Medulla oblongata (tissue), 1 donor: Measurements from ENCODE around the gene PHF20.
A peak's percentile ranks its signal among the peaks of the same experiment; 100 is the strongest.
"Not testable (repeated sequence)": the region's sequence is repeated elsewhere in the genome, so short reads cannot be mapped to it uniquely, and the experiment has no call there.

Experiments
- DNase-seq: peaks from one replicate; pipeline ENCODE4 v3.0.0-alpha.2; 2015; ENCODE audit errors: extremely low spot score

PHF20 gene

GRCh38 chr20:35974256-35974655 lies 202.4 kb downstream of the PHF20 start:
- no peak for DNase-seq

DNA sequence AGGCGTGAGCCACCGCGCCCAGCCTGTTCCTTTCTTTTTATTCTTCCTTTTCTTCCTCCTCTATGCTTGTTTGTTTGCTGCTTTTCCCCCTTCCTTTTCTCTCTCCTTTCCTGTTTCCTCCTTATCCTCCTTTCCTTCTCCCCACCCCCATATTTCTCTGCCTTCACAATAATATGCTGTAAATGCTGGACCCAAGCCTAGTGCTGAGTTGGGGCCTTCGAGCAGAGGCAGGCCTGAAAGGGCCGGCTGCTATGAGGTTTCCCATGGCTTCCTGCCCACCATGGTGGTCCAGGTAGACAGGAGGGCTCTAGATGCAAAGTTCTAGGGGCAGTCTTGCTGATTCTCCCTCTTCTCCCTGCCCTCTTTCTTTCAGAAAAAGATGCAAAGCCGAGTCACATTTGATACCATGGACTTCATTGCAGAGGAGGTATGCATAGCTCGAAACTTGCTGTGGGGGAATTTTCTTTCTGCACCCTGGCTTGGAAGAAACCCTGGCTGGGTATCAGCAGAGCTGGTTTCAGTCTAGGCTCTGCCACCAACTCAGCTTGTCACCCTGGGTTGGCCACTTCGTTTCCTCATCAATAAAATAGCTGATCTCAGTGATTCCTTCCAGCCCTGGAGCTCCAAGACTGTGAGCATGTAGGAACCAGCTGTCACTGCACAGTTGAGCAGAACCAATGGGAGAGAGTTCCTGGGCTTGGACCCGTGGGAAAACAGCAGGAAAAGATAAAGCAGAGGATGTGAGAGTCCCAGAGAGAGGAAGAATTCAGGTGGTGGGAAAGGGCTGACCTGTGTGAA lies 204.0 kb downstream of the PHF20 start:
- no peak for DNase-seq

DNA sequence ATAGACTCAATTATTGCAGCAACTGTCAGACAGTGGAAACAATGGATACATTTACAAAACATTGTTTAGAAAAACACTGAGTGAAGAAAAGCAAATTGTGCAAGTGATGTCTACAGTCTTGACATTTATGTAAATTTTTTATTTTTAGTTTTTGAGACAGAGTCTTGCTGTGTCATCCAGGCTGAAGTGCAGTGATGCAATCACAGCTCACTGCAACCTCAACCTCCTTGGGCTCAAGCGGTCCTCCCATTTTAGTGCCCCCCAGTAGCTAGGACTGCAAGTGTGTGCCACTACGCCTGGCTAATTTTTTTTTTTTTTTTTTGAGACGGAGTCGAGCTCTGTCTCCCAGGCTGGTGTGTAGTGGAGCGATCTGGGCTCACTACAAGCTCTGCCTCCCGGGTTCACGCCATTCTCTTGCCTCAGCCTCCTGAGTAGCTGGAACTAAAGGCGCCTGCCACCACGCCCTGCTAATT lies 206.3 kb downstream of the PHF20 start:
- no peak for DNase-seq

DNA sequence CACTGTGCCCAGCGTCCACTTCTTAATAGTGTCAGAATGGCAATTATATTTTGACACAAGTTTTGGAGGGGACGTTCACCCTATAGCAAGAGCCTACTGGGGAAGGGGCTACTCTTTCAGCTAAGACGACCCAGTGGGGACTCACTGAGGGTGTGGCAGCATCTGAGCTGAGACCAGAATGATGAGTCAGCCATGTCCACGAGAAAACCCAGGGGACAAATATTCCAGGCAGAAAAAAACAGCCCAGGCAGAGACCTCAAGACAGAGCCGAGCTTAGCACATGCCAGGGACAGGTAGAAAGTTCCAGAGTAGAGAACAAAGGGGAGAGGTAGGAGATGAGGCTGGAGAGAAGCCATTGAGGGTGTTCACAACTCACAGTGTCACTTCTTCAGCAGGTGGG lies 207.7 kb downstream of the PHF20 start:
- DNase-seq, result no peak

DNA sequence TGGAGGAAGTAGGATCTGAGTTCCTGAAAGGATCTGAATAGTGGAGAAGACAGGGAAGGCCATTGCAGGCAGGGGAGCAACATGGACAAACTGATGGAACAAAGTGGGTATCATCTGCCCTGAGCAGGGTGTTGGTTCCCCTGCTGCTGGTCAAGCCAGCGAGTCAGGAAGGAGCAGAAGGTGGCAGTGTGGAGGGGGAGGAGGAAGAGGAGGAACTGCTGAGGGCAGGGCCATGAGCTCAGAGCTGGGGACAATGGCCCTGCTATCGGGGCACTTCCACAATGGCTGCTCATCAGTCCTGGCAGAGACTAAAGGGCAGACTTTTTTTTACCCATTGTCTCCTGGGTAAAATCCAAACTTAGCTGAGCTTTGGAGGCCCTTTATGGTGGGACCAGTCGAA lies 210.2 kb downstream of the PHF20 start:
- no peak for DNase-seq

DNA sequence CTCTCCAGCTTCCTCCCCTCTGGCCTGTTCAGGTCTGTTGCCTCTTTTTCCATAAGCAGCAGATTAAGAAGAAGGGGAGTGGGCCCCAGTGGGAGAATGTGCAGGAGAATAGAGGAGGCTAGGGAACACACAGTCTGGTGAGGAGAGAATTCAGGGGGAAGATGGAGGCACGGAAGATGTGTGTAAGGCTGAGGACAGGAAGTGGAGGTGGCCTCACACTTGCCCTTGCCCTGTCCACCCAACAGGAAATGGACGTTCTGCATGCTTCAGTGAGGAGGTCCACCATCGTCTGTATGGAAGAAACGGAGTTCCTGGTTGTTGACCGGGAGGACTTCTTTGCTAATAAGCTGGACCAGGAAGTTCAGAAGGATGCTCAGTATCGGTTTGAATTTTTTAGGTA lies 212.6 kb downstream of the PHF20 start:
- no peak for DNase-seq

DNA sequence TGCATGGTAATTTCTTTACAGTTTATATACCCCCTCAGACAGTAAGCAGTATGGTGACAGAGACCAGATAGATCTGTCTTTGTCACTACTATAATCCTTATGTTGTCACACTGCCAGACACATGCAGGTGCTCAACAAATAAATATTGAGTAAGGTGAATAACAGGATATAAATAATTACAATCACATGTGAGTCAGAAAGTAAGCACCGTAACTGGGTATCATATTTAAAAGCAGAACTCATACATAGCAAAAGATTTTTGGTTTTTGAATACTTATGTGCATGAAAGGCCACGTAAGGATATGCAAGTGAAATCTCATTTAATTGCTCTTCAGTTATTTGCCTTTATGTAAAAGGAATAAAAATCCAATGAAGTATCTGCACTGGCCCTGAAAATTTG lies 214.0 kb downstream of the PHF20 start:
- no peak for DNase-seq

DNA sequence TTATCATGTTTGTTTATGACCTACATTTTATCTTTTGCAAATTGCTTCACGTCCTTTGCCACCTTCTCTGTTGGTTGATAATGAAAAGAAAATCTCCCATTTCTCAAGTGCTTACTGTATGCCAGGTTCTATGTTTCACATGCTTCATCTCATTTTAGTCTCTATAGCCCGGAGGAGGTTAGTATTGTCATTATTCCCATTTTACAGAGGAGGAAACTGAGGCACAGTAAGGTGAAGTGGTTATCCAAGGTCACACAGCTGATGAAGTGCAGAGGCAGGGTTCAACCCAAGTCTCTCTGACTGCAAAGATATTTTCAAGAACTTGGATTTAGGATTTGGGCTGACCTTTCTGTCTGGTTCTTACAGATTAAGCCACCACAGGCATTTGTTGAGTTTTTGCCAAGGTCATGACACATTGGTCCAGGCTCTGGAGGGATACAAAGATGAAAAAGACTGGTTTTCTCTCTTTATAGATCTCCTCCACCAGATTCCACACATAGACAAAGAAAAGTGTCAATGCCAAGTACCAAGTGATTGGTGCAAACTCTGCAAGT lies 217.2 kb downstream of the PHF20 start:
- no peak for DNase-seq

DNA sequence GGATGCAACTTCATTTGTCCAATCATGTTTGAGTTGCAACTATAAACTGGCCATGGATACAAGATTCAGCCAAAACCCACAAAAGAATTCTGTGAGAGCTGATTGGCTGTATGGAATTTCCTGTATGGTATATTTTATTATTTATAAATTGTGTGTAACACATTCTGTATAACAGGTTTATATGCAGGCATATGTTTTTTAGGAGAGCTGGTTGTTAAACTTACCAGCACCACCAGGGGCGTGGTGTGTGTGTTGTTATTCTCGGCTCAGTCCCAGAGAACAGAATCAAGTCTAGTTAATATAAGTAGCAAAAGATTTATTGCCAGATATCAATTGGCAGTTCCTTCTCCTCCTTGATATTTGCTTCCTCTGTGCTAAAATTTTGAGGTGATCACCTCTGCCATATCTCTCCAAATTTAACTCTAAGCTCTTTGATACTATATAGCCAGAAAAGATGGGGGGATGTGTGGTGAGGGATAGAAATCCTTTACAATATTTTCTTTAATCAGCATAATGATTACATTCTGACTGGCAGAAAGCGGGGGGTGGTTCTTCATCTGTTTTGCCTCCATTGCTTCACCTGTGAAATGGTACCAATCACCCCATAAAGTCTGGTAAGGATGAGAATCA lies 219.4 kb downstream of the PHF20 start:
- no peak for DNase-seq

DNA sequence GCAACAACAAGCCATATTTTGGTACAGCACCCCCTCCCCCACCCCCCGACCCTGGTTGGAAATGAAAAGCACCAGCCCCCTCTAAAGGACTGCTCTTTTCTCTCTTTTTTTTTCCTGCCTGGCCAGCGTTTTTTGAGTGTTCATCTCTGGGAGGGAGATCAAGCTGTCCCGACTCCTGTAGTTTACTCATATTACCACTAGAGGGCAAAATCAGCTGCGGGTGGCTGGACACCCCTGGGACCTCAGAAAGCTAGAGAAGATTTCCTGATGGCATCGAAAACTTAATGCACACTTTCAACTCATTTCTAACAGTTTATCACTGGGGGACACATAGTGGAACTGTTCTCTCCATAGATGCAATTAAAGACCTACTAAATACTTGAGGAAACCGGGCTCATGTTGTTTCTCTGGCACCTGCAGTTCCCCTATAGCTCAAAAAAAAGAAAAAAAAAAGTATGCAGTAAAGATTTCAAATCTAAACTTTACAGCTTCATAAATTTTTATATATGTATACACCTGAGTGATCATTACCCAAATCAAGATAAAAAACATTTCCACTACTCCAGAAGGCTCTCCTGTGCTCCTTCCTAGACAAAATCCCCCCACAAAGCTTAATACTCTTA lies 221.0 kb downstream of the PHF20 start:
- DNase-seq, result peak; percentile 80

GRCh38 chr20:35994994-35995453 lies 223.2 kb downstream of the PHF20 start:
- DNase-seq, result peak; percentile 81

DNA sequence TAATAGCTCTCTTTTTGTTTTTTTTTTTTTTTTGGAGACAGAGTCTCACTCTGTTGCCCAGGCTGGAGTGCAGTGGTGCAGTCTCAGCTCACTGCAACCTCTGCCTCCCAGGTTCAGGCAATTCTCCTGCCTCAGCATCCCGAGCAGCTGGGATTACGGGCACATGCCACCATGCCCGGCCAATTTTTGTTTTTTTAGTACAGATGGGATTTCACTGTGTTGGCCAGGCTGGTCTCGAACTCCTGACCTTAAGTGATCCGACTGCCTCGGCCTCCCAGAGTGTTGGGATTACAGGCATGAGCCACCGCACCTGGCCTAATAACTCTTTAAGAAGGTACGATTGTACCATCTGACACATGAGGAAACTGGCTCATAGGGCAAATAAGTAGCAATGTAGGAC lies 224.7 kb downstream of the PHF20 start:
- DNase-seq, result not testable (repeated sequence)
